HG03342 (cell line): ENCODE data around the gene TNFSF8.

Experiments used
- ATAC-seq: cut with Tn5 transposase; IDR thresholded peaks from one replicate; pipeline ENCODE4 v1.9.1; 2021; ENCODE audit warnings: mild to moderate bottlenecking, moderate library complexity; ENCODE audit not compliant: unreplicated experiment

TNFSF8 gene

DNA sequence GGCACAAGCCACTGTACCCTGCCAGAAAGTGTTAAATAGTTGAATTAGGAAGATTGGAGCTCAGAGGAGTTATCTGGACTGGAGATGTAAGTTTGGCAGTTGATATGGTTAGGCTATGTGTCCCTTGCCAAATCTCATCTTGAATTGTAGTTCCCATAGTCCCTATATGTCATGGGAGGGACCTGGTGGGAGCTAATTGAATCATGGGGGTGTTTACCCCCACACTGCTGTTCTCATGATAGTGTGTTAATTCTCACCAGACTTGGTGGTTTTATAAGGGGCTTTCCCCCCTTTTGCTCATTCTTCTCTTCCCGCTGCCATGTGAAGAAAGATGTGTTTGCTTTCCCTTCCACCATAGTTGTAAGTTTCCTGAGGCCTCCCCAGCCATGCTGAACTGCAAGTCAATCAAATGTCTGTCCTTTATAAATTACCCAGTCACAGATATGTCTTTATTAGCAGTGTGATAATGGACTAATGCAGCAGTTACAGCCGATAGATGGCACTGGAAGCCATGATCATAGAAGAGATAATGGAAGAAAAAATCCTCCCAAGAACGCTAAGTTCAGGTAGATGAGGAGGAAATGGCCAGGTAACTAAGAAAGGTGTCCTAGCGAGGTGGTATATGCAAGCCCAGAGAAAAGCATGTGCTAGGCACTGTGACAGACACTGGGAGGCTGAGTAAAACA lies 51.4 kb downstream of the TNFSF8 start:
- no peak for ATAC-seq

DNA sequence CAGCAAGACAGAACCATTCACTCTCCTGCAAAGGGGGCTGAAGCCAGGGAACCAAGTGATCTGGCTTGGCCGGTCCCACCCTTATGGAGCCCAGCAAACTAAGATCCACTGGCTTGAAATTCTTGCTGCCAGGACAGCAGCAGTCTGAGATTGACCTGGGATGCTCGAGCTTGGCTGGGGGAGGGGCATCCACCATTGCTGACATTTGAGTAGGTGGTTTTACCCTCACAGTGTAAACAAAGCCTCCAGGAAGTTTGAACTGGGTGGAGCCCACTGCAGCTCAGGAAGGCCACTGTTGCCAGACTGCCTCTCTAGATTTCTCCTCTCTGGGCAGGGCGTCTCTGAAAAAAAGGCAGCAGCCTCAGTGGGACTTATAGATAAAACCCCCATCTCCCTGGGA lies 60.5 kb downstream of the TNFSF8 start:
- ATAC-seq, result no peak

- no peak for ATAC-seq
Observed at GRCh38 chr9:114869378-114869777, 61.0 kb downstream of the TNFSF8 start.

DNA sequence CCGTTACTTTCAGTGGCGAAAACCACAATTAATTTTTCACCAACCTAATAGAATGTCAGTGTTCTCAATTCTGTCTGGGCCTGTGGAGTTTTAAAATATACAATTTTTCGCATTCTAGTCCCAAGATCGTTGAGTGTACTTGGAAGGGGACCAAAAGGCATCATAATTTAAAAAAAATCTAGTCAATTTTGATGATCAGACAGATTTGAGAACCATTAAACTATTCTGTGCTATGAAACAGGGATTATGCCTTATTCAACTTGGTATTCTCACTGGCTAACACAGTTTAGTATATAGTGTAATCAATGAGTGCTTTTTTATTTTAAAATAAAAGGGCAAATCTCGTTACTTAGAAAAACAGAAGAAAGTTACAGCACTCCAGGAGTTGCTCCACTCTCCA lies 63.1 kb downstream of the TNFSF8 start:
- no peak for ATAC-seq

DNA sequence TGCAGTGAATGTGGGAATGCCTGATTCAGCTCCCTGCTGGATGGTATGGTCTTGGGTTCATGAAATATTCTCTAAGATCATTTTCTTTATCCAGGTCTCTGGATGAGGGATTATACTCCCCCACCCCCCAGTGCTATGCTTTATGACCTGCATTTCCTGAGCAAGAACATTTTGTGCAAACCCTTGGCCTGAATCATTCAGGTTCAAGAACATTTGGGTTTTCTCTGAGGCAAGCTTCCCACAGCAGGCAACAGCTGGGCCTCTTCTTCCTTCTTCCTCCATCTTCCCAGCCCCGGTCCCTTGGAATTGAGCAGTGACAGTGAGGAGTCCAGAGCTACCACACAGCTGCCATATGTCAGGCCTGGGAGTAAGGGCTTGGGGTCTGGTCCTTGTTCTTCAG lies 65.9 kb downstream of the TNFSF8 start:
- ATAC-seq, result no peak

- ATAC-seq, result no peak
Observed at GRCh38 chr9:114861922-114862605, 68.3 kb downstream of the TNFSF8 start.

DNA sequence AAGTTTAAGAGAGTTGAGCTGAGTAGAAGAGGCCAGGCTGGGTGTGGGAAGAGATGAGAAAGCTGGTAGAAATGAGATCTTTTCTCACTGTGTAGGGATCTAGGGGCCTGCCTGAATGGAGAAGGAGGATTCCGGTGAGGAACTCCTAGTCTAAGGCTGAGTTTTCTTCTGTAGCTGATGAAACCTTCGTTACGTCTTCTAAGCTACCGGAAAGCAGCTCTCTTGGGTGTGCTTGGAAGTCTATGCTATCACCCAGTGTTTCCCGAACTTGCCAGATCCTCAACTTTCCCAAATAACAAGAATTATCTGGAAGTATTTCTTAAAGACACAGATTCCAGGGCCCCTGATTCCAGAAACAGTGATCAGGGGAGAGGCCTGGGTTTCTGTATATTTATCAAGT lies 69.1 kb downstream of the TNFSF8 start:
- ATAC-seq, result no peak

GRCh38 chr9:114860187-114860586 lies 70.2 kb downstream of the TNFSF8 start:
- no peak for ATAC-seq

DNA sequence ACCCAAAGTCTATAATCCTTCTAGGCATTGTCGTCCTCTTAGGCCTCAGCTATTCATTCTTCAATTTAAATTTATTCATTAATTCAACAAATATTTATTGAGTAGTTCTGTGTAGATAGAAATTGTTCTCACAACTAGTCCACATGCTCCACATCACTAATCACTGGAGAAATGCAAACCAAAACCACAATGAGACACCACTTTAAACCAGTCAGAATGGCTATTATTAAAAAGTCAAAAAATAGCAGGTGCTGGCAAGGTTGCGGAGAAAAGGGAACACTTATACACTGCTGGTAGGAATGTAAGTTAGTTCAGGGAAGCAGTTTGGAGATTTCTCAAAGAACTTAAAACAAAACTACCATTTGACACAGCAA lies 73.5 kb downstream of the TNFSF8 start:
- no peak for ATAC-seq

GRCh38 chr9:114856215-114856941 lies 74.0 kb downstream of the TNFSF8 start:
- no peak for ATAC-seq

DNA sequence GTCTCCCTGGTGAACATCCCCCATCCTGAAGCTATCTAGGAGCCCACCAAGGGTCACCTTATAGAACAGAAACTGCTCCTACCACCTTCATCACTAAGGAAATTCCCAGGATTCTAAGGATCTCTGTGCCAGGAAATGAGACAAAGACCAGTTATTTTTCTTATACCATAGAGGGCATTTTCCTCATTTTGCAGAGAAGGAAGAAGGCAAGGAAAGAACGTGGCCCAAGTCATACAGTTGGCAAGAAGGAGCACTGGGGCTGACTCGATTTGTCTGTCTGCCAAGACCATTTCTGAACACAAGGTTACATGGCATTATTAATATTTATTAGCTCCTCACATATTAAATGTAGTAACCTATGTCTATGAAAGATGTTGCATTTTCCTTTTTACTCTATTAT lies 74.9 kb downstream of the TNFSF8 start:
- no peak for ATAC-seq

DNA sequence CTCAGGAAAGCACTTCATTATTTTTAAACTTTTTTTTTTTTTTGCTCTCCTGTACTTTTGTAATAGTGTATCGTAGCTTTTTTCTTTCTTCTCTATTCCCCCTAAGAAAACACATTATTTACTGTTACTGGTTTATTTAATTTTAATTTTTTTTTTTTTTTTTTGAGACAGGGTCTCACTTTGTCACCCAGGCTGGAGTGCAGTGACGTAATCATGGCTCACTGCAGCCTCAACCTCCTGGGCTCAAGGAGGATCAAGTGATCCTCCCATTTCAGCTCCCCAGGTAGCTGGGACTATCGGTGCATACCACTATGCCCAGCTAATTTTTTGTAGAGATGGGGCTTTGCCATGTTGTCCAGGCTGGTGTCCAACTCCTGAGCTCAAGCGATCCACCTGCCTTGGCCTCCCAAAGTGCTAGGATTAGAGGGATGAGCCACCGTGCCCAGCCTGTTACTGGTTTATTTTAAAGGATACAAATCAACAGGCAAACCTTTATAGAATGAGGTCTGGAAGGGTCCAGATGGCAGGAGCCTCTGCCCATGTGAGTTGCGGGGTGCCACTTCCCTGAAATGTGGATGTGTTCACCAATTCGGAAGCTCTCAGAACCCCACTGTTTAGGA lies 75.5 kb downstream of the TNFSF8 start:
- no peak for ATAC-seq

- ATAC-seq, result no peak
Observed at GRCh38 chr9:114853071-114853855, 77.1 kb downstream of the TNFSF8 start.

- no peak for ATAC-seq
Observed at GRCh38 chr9:114852050-114852594, 78.3 kb downstream of the TNFSF8 start.

DNA sequence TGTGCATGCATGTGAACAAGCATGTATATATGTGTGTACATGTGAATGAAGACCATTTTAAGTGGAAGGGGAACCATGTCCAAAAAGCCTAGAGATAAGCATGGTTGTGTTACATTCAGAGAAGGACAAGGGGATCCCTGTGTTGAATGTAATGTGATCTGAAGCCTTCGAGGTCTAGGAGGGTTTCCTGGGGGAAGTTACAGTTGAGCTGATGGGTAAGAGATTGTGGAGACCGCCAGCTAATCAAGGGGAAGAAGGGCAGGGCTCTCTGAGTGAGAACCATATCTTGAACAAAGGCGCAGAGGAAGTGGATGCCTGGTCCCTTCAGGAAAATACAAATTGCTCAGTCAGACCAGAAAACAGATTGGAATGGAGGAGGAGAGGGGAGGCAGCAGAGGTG lies 79.1 kb downstream of the TNFSF8 start:
- ATAC-seq, result no peak
